ENCODE results near the gene MAPKBP1.

DNA sequence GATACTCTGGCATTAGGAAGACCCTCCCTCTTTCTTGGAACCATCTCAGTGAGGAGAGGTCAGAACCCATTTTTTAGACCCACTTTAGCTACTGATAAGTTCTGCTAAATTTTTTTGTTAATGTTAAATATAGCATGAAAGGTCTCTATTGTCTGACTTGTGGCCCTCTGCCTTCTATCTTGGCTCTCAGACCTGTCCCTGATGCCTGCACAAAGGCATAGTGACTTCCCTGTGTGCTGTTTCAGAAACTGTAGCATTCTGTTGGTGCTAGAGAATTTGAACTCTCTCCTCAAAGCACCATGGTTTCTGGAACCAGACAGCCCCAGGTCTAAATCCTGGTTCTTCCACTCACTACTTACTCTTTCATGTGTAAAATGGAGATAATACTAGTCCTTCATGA lies 15.4 kb downstream of the MAPKBP1 start:
- TF ChIP-seq EP300 (IDR thresholded peaks at IDR 0.05) = no peak
- TF ChIP-seq, protein P1, sequence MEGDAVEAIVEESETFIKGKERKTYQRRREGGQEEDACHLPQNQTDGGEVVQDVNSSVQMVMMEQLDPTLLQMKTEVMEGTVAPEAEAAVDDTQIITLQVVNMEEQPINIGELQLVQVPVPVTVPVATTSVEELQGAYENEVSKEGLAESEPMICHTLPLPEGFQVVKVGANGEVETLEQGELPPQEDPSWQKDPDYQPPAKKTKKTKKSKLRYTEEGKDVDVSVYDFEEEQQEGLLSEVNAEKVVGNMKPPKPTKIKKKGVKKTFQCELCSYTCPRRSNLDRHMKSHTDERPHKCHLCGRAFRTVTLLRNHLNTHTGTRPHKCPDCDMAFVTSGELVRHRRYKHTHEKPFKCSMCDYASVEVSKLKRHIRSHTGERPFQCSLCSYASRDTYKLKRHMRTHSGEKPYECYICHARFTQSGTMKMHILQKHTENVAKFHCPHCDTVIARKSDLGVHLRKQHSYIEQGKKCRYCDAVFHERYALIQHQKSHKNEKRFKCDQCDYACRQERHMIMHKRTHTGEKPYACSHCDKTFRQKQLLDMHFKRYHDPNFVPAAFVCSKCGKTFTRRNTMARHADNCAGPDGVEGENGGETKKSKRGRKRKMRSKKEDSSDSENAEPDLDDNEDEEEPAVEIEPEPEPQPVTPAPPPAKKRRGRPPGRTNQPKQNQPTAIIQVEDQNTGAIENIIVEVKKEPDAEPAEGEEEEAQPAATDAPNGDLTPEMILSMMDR (IDR thresholded peaks at IDR 0.05) = no peak
